SK-N-SH treated with all-trans-retinoic acid at 6 μM for 48 hours (cell line): Measurements from ENCODE around the gene MYO1B.

Experiments
- ATAC-seq: fragments of 200-7000 bp; cut with Tn5 transposase; 3 replicates; pipeline ENCODE4 v1.9.1; 2020; ENCODE audit warnings: mild to moderate bottlenecking, moderate library complexity
- ARNTL ChIP-seq: fragments of 450-650 bp; formaldehyde crosslinking; IDR thresholded peaks from 2 replicates; pipeline ENCODE4 v1.5.0; 2020; ENCODE audit warnings: low read depth, mild to moderate bottlenecking, moderate library complexity, borderline replicate concordance
- BACH2 ChIP-seq: fragments of 250-450 bp; sonication (Bioruptor Pico); IDR thresholded peaks from 2 replicates; pipeline ENCODE4 v1.9.0; 2021; ENCODE audit warnings: mild to moderate bottlenecking, borderline replicate concordance
- CSDC2 ChIP-seq: fragments of 250-450 bp; sonication (Bioruptor Pico); IDR thresholded peaks from 2 replicates; pipeline ENCODE4 v1.5.0; 2020; ENCODE audit warnings: mild to moderate bottlenecking, moderate library complexity
- ESRRG ChIP-seq: fragments of 250-450 bp; sonication (Bioruptor Pico); IDR thresholded peaks from 2 replicates; pipeline ENCODE4 v1.6.1; 2021; ENCODE audit warnings: mild to moderate bottlenecking
- OSR1 ChIP-seq: fragments of 250-450 bp; sonication (Bioruptor Pico); IDR thresholded peaks from 2 replicates; pipeline ENCODE4 v1.8.0; 2022; ENCODE audit warnings: moderate library complexity, mild to moderate bottlenecking, inconsistent platforms
- PPARA ChIP-seq: fragments of 250-450 bp; sonication (Bioruptor Pico); IDR thresholded peaks from 2 replicates; pipeline ENCODE4 v1.5.0; 2020; ENCODE audit warnings: mild to moderate bottlenecking, borderline replicate concordance
- RARB ChIP-seq: fragments of 250-450 bp; sonication (Bioruptor Pico); IDR thresholded peaks from 2 replicates; pipeline ENCODE4 v1.8.0; 2021; ENCODE audit warnings: mild to moderate bottlenecking, moderate library complexity
- SNAI2 ChIP-seq: fragments of 250-450 bp; sonication (Bioruptor Pico); IDR thresholded peaks from 2 replicates; pipeline ENCODE4 v1.5.0; 2020; ENCODE audit warnings: mild to moderate bottlenecking, moderate library complexity
- TCF4 ChIP-seq: fragments of 250-450 bp; sonication (Bioruptor Pico); IDR thresholded peaks from 2 replicates; pipeline ENCODE4 v1.8.0; 2021; ENCODE audit warnings: mild to moderate bottlenecking, moderate library complexity, borderline replicate concordance
- TOX ChIP-seq: fragments of 250-450 bp; sonication (Bioruptor Pico); IDR thresholded peaks from 2 replicates; pipeline ENCODE4 v1.8.0; 2021; ENCODE audit warnings: mild to moderate bottlenecking, moderate library complexity, borderline replicate concordance
- ZFP3 ChIP-seq: fragments of 250-450 bp; sonication (Bioruptor Pico); IDR thresholded peaks from 2 replicates; pipeline ENCODE4 v1.5.0; 2020; ENCODE audit warnings: mild to moderate bottlenecking, moderate library complexity
- ZFP30 ChIP-seq: fragments of 450-650 bp; formaldehyde crosslinking; IDR thresholded peaks from 2 replicates; pipeline ENCODE4 v1.5.0; 2022; ENCODE audit warnings: mild to moderate bottlenecking, moderate library complexity
- ZNF565 ChIP-seq: fragments of 450-650 bp; formaldehyde crosslinking; conservative IDR thresholded peaks from 2 replicates; pipeline ENCODE4 v1.5.0; 2020; ENCODE audit warnings: low read depth, mild to moderate bottlenecking, moderate library complexity
- ZNF70 ChIP-seq: fragments of 450-650 bp; formaldehyde crosslinking; IDR thresholded peaks from 2 replicates; pipeline ENCODE4 v1.5.0; 2020; ENCODE audit warnings: mild to moderate bottlenecking, moderate library complexity
- ZNF8 ChIP-seq: fragments of 450-650 bp; formaldehyde crosslinking; IDR thresholded peaks from 2 replicates; pipeline ENCODE4 v1.5.0; 2020; ENCODE audit warnings: mild to moderate bottlenecking, moderate library complexity
- TF ChIP-seq, protein P1 (sequence below): fragments of 250-450 bp; sonication (Bioruptor Pico); IDR thresholded peaks from 2 replicates; pipeline ENCODE4 v1.5.1; 2021; ENCODE audit warnings: mild to moderate bottlenecking, moderate library complexity
- TF ChIP-seq, protein P2 (sequence below): fragments of 250-450 bp; sonication (Bioruptor Pico); IDR thresholded peaks from 2 replicates; pipeline ENCODE4 v1.5.1; 2020; ENCODE audit warnings: low read depth, mild to moderate bottlenecking, moderate library complexity
- TF ChIP-seq, protein P3 (sequence below): fragments of 250-450 bp; sonication (Bioruptor Pico); IDR thresholded peaks from 2 replicates; pipeline ENCODE4 v1.8.0; 2020; ENCODE audit warnings: mild to moderate bottlenecking, moderate library complexity, borderline replicate concordance
- TF ChIP-seq, protein P4 (sequence below): fragments of 250-450 bp; sonication (Bioruptor Pico); IDR thresholded peaks from 2 replicates; pipeline ENCODE4 v1.8.0; 2021; ENCODE audit warnings: low read depth, mild to moderate bottlenecking, moderate library complexity, borderline replicate concordance

The MYO1B gene

DNA sequence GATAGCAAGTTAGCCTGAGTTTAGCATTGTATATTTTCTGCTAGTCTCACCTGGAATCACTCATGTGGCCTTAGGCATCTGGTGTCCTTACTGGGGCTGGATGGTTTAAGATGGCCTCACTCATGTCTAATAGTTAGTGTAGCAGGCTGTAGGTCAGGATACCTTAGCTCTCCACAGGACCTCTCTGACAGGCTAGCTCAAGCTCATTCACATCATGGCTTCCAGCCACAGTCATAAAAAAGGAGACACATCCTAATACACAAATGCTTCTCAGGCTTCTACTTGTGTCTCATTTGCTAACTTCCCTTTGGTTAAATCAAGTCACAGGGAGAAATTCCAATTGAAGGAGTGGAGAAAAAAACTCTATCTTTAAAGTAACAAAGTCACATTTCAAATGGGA lies 47.7 kb downstream of the MYO1B start:
- TF ChIP-seq, protein P1, sequence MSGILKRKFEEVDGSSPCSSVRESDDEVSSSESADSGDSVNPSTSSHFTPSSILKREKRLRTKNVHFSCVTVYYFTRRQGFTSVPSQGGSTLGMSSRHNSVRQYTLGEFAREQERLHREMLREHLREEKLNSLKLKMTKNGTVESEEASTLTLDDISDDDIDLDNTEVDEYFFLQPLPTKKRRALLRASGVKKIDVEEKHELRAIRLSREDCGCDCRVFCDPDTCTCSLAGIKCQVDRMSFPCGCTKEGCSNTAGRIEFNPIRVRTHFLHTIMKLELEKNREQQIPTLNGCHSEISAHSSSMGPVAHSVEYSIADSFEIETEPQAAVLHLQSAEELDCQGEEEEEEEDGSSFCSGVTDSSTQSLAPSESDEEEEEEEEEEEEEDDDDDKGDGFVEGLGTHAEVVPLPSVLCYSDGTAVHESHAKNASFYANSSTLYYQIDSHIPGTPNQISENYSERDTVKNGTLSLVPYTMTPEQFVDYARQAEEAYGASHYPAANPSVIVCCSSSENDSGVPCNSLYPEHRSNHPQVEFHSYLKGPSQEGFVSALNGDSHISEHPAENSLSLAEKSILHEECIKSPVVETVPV (CRISPR knock-in tag), result no peak
- TF ChIP-seq SNAI2 (CRISPR knock-in tag) (no peak), ARNTL (CRISPR knock-in tag) (no peak), TCF4 (CRISPR knock-in tag) (no peak), ZFP3 (CRISPR knock-in tag) (no peak), PPARA (CRISPR knock-in tag) (no peak), TOX (CRISPR knock-in tag) (no peak), OSR1 (no peak), CSDC2 (CRISPR knock-in tag) (no peak), ZNF70 (CRISPR knock-in tag) (no peak)
- no peak for ATAC-seq

DNA sequence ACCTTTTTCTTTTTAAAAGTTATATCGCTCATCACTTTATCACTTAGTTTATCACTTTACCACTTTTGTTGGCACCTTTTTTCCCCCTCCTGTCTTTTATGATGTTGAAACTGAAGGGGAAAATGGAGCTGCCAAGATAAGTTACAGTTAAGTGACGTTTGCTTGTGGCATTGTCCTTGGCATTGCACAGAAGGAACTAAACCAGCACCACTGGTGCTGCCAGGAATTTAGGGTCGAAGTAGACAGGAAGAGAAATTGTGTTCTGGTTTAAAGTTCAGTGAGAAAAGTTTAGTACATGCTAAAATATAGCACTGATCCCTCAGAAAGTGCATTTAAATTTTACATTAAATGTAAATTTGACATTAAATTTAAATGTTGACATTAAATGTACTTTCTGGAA lies 49.9 kb downstream of the MYO1B start:
- TF ChIP-seq TOX (CRISPR knock-in tag) (no peak), ZFP30 (CRISPR knock-in tag) (no peak), ZFP3 (CRISPR knock-in tag) (no peak), OSR1 (no peak), BACH2 (no peak), ZNF8 (CRISPR knock-in tag) (no peak), PPARA (CRISPR knock-in tag) (no peak), ARNTL (CRISPR knock-in tag) (no peak)
- TF ChIP-seq, protein P1 (CRISPR knock-in tag), result no peak
- TF ChIP-seq, protein P2, sequence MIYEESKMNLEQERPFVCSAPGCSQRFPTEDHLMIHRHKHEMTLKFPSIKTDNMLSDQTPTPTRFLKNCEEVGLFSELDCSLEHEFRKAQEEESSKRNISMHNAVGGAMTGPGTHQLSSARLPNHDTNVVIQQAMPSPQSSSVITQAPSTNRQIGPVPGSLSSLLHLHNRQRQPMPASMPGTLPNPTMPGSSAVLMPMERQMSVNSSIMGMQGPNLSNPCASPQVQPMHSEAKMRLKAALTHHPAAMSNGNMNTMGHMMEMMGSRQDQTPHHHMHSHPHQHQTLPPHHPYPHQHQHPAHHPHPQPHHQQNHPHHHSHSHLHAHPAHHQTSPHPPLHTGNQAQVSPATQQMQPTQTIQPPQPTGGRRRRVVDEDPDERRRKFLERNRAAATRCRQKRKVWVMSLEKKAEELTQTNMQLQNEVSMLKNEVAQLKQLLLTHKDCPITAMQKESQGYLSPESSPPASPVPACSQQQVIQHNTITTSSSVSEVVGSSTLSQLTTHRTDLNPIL, result no peak
- no peak for ATAC-seq

DNA sequence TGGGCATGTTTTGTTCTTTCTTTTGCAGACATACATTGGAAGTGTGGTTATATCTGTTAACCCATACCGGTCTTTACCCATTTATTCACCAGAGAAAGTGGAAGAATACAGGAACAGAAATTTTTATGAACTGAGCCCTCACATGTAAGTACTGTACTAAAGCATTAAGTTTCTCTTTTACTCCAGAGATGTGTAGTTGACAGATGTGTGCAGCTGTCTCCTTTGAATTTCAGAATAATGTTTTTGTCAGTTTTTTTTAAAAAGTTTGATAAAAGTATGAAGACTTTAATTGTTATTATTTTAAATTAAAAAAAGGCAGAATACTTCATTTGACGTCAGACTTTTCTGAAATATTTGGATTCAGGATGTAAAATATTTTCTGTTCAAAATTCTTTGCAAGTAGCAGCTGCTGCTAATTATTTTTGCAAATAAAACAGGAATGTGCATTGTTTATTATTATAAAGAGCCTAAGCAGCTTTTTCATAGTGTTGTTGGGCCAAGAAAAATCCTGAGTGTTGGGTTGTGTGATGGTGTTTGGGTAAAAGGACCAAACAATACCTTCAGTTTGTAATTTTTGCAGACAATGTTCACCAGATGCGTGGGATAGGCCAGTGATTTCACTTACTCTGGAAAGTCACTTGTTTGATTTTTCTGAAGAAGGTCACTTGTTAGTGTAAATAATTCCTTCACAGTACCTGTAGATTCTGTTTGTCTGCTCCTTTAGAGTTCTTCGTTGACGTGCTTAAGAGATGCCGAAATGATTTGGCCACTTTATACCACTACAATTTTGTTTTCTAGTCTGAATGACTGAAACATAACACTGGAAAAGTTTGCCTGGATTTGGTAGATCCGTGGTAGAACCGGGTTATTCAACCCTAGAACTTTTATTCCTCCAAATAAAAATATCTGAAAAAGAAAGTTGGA lies 51.1 kb downstream of the MYO1B start:
- TF ChIP-seq ZFP30 (CRISPR knock-in tag) (no peak), RARB (CRISPR knock-in tag) (no peak), OSR1 (no peak), ZNF565 (CRISPR knock-in tag) (no peak), ZFP3 (CRISPR knock-in tag) (no peak), ESRRG (CRISPR knock-in tag) (no peak), TCF4 (CRISPR knock-in tag) (no peak), CSDC2 (CRISPR knock-in tag) (no peak), BACH2 (no peak), ZNF8 (CRISPR knock-in tag) (no peak)
- TF ChIP-seq, protein P1 (CRISPR knock-in tag), result no peak
- TF ChIP-seq, protein P3, sequence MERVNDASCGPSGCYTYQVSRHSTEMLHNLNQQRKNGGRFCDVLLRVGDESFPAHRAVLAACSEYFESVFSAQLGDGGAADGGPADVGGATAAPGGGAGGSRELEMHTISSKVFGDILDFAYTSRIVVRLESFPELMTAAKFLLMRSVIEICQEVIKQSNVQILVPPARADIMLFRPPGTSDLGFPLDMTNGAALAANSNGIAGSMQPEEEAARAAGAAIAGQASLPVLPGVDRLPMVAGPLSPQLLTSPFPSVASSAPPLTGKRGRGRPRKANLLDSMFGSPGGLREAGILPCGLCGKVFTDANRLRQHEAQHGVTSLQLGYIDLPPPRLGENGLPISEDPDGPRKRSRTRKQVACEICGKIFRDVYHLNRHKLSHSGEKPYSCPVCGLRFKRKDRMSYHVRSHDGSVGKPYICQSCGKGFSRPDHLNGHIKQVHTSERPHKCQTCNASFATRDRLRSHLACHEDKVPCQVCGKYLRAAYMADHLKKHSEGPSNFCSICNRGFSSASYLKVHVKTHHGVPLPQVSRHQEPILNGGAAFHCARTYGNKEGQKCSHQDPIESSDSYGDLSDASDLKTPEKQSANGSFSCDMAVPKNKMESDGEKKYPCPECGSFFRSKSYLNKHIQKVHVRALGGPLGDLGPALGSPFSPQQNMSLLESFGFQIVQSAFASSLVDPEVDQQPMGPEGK, result no peak
- TF ChIP-seq, protein P4, sequence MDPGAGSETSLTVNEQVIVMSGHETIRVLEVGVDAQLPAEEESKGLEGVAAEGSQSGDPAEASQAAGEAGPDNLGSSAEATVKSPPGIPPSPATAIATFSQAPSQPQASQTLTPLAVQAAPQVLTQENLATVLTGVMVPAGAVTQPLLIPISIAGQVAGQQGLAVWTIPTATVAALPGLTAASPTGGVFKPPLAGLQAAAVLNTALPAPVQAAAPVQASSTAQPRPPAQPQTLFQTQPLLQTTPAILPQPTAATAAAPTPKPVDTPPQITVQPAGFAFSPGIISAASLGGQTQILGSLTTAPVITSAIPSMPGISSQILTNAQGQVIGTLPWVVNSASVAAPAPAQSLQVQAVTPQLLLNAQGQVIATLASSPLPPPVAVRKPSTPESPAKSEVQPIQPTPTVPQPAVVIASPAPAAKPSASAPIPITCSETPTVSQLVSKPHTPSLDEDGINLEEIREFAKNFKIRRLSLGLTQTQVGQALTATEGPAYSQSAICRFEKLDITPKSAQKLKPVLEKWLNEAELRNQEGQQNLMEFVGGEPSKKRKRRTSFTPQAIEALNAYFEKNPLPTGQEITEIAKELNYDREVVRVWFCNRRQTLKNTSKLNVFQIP (CRISPR knock-in tag), result no peak

More for the DNA sequence above, 51.1 kb downstream of the MYO1B start:
- ATAC-seq, result no peak
